ELF-1 (cell line): Measurements from ENCODE around the gene RPP38.

ENCODE experiments used
- DNase-seq: peaks from one replicate; pipeline ENCODE4 v3.0.0-alpha.2; 2016; ENCODE audit warnings: low read depth, low spot score

Gene RPP38, protein sequence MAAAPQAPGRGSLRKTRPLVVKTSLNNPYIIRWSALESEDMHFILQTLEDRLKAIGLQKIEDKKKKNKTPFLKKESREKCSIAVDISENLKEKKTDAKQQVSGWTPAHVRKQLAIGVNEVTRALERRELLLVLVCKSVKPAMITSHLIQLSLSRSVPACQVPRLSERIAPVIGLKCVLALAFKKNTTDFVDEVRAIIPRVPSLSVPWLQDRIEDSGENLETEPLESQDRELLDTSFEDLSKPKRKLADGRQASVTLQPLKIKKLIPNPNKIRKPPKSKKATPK

DNA sequence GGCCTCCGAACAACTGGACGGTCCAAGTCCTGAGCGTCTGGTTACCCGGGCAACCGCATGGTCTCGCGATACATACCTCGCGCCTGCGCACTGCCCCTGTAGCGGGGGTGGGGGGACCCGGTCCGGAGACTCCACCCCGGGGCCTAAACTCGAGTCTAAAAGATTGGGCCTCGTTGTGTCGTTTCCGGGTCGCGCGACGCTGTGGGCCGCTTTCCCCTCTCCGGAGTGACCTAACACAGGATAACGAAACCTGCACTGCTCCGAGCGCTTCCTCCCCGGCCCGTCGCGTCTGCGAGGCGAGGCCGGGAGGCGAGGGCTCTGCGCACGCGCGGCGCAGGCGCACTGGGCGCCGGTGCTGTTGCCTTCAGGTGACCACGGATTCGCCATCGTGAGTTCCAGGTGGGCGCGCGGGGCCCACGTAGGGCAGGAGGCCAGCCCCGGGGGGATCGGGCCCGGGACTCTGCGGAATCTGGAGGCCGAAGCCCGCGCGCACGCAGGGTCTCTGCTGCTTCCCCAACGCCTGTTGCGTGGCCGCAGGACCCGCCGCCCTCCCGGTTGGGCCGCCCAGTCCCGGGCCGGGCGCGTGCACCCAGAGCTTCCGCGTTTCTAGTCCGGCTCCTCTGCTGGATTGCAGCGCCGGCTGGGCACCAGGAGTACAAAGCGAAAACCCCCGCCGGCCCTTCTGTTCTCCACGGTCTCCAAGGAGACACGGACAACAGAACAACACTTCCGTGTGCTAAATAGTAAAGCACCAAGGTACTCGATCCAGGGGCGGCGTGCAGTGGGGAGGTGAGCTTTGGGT lies at the start of gene RPP38:
RPP38 (plus strand) TSS at position 345 of the 802 bp plus-strand sequence. CDS start 5,960 bp downstream, outside the sequence.
- peak; percentile 97 for DNase-seq

GRCh38 chr10:15049533-15049932 lies 47.6 kb upstream of the RPP38 start:
- no peak for DNase-seq

DNA sequence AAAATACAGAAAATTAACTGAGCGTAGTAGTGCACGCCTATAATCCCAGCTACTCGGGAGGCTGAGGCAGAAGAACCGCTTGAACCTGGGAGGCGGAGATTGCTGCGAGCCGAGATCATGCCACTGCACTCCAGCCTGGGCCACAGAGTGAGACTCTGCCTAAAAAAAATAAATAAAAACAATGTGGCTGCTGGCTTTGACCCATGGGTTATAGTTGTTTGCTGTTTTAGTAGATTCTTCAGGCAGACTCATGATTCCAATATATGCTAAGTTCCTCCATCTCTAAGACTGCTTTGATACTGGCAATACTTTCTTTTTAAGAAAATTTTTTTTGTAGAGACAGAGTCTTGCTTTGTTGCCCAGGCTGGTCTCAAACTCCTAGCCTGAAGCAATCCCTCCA lies 45.0 kb upstream of the RPP38 start:
- DNase-seq = no peak

- no peak for DNase-seq
Observed at GRCh38 chr10:15053061-15053460, 44.1 kb upstream of the RPP38 start.

DNA sequence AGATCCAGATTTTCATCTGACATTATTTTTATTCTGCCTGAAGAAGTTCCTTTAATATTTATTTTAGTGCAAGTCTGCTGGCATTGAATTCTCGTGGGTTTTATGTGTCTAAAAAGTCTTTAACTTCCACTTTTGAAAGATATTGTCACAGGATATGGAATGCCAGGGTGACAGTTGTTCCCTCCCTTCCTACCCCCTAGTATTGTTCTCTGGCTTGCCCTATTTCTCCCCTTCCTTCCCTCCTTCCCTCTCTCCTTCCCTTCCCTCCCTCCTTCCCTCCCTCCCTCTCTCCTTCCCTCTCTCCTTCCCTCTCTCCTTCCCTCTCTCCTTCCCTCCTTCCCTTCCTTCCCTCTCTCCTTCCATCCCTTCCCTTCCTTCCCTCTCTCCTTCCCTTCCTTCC lies 38.5 kb upstream of the RPP38 start:
- no peak for DNase-seq

- DNase-seq = no peak
Observed at GRCh38 chr10:15059914-15060313, 37.2 kb upstream of the RPP38 start.

GRCh38 chr10:15060638-15061037 lies 36.5 kb upstream of the RPP38 start:
- DNase-seq = no peak

GRCh38 chr10:15067154-15067553 lies 30.0 kb upstream of the RPP38 start:
- no peak for DNase-seq

DNA sequence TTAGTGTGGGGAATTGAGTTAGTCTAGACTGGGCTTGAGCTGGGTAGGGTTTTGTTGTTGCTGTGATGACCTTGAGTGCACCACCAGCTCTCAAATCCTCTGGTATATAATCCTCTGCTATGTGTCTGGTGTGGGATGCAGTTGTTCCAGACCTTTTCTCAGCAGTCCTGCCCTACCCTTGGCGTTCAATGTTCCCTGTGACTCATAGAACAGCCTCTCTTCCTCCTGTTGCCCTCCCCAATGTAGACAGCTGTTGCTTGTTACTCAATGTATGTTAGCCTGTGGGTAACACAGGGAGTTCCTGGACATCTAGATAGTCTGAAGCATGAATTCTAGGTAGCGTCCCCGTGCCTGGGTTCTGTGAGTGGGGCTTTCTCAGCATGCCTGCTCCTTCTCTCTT lies 28.4 kb upstream of the RPP38 start:
- DNase-seq = no peak

DNA sequence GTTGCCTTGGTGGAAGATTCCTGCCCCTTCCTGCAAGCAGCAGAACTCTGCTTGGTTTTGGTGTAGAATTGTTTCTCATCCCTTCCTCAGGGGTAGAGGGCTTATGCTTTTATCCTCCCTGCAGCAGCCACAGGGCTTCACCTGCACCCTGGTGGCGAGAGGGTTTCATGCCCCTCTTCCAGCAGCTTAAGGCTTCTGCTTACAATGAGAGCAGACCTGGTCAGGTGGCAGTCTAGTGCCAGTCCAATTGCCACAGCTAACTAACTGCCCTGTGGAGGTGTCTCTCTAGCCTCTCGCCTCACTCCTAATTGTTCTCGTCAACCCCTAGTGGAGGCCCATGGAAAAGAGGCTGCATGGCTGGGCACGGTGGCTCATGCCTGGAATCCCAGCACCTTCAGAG lies 27.9 kb upstream of the RPP38 start:
- DNase-seq = no peak

- peak; percentile 11 for DNase-seq
Observed at GRCh38 chr10:15072358-15072757, 24.8 kb upstream of the RPP38 start.

DNA sequence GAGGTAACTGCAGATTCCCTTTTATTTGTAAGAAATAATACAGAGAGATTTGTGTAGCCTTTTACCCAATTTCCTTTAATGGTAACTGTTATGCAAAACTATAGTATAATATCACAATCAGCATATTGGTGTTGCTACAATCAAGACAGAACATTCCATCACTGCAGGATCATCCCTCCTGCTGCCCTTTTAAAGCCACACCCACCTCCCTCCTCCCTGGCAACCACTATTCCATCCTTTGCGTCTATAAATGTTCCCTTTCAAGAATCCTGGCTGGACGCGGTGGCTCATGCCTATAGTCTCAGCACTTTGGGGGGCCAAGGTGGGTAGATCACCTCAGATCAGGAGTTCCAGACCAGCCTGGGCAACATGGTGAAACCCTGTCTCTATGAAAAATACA lies 21.7 kb upstream of the RPP38 start:
- DNase-seq = no peak

GRCh38 chr10:15083674-15084501 lies 13.3 kb upstream of the RPP38 start:
- no peak for DNase-seq

- peak; percentile 61 for DNase-seq
Observed at GRCh38 chr10:15084502-15084922, 12.6 kb upstream of the RPP38 start.

GRCh38 chr10:15088428-15089261 lies 8.5 kb upstream of the RPP38 start, which contains the start of gene ACBD7:
Gene ACBD7, minus strand, starts transcription at chr10:15088776. Its CDS starts 48 bp downstream, at chr10:15088728.
- peak; percentile 93 for DNase-seq

- DNase-seq = no peak
Observed at GRCh38 chr10:15091418-15091817, 5.7 kb upstream of the RPP38 start.

- no peak for DNase-seq
Observed at GRCh38 chr10:15092855-15093408, 4.2 kb upstream of the RPP38 start.

DNA sequence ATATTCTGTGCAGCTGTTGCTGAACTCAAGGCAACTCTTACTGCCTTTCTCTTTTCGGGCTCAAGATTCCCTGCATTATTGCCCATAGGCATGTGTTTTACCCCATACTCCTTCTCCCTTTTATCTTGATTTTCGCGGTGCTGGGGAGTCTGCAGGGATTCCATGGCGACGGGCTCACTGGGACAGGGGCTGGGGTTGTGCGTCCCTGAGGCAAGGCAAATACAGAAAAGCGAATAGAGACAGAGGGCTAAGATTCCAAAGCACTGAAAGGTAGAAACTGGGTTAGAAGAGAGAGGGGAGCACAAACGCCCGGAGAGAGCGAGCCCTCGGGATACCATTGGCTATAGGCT lies 519 bp upstream of the RPP38 start:
- DNase-seq = no peak

- no peak for DNase-seq
Observed at GRCh38 chr10:15099886-15100285, 2.7 kb downstream of the RPP38 start.

DNA sequence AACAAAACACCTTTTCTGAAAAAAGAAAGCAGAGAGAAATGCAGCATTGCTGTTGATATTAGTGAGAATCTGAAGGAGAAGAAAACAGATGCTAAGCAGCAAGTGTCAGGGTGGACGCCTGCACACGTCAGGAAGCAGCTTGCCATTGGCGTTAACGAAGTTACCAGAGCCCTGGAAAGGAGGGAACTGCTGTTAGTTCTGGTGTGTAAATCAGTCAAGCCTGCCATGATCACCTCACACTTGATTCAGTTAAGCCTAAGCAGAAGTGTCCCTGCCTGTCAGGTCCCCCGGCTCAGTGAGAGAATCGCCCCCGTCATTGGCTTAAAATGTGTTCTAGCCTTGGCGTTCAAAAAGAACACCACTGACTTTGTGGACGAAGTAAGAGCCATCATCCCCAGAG lies 6.4 kb downstream of the RPP38 start:
- DNase-seq = no peak
